GM19023 (cell line): ENCODE results near the gene TXN.
"Not testable (repeated sequence)": the region's sequence is repeated elsewhere in the genome, so short reads cannot be mapped to it uniquely, and the experiment has no call there.

Experiments
- ATAC-seq: cut with Tn5 transposase; IDR thresholded peaks from one replicate; pipeline ENCODE4 v1.9.1; 2021; ENCODE audit warnings: mild to moderate bottlenecking, moderate library complexity; ENCODE audit not compliant: unreplicated experiment

Gene TXN

GRCh38 chr9:110214090-110214489 lies 42.2 kb downstream of the TXN start:
- no peak for ATAC-seq

- ATAC-seq, result no peak
Observed at GRCh38 chr9:110213413-110214044, 42.8 kb downstream of the TXN start.

- ATAC-seq, result no peak
Observed at GRCh38 chr9:110208031-110208430, 48.3 kb downstream of the TXN start, which contains the start of gene C9orf152. Gene C9orf152, minus strand, starts transcription at chr9:110208159. Its CDS starts 580 bp downstream, at chr9:110207579.

- no peak for ATAC-seq
Observed at GRCh38 chr9:110207071-110207641, 49.2 kb downstream of the TXN start.

GRCh38 chr9:110206389-110206788 lies 49.9 kb downstream of the TXN start:
- no peak for ATAC-seq

GRCh38 chr9:110205612-110206011 lies 50.7 kb downstream of the TXN start:
- not testable (repeated sequence) for ATAC-seq

- ATAC-seq, result no peak
Observed at GRCh38 chr9:110202232-110202631, 54.1 kb downstream of the TXN start.

- no peak for ATAC-seq
Observed at GRCh38 chr9:110199643-110200042, 56.7 kb downstream of the TXN start.

GRCh38 chr9:110198357-110198756 lies 58.0 kb downstream of the TXN start:
- no peak for ATAC-seq

- no peak for ATAC-seq
Observed at GRCh38 chr9:110197330-110198187, 58.7 kb downstream of the TXN start.

- not testable (repeated sequence) for ATAC-seq
Observed at GRCh38 chr9:110196084-110196499, 60.2 kb downstream of the TXN start.
